K562 (cell line): Measurements from ENCODE around the gene BCL2L1. TPM values are rescaled to one million over a fixed set of nuclear protein-coding genes. Genes with fewer than 3 reads are reported as not detected.

Source experiments
- ARNT ChIP-seq, 2 experiments: fragments of 450-650 bp; IDR thresholded peaks; 2 replicates each; pipeline ENCODE4 v1.6.1; 2016; ENCODE audit warnings: mild to moderate bottlenecking in 1 of 2
- CC2D1A ChIP-seq: fragments of 450-650 bp; IDR thresholded peaks from 2 replicates; pipeline ENCODE4 v1.6.1; 2017; ENCODE audit warnings: mild to moderate bottlenecking
- CHAMP1 ChIP-seq: fragments of 450-650 bp; IDR thresholded peaks from 2 replicates; pipeline ENCODE4 v1.6.1; 2016; ENCODE audit warnings: mild to moderate bottlenecking
- CREB1 ChIP-seq, 2 experiments: sonication (generic) in 1 of 2; formaldehyde crosslinking in 1 of 2; IDR thresholded peaks; 2 replicates each; pipeline versions ENCODE4 v1.6.1 to v1.8.0; 2012 to 2022; ENCODE audit warnings: inconsistent platforms in 1 of 2, mild to moderate bottlenecking in 1 of 2, missing genetic modification reagents in 1 of 2, moderate library complexity in 1 of 2
- CXXC5 ChIP-seq: fragments of 250-450 bp; sonication (Bioruptor Pico); IDR thresholded peaks from 2 replicates; pipeline ENCODE4 v1.8.0; 2022; ENCODE audit warnings: inconsistent platforms, mild to moderate bottlenecking, moderate library complexity
- ERF ChIP-seq: fragments of 450-650 bp; formaldehyde crosslinking; IDR thresholded peaks from 2 replicates; pipeline ENCODE4 v1.4.0; 2020; ENCODE audit warnings: mild to moderate bottlenecking, mixed read lengths
- GATA2 ChIP-seq: sonication (generic); formaldehyde crosslinking; IDR thresholded peaks from 2 replicates; pipeline ENCODE4 v1.4.0; 2020; ENCODE audit warnings: mild to moderate bottlenecking, missing genetic modification reagents
- ILK ChIP-seq: fragments of 450-650 bp; IDR thresholded peaks from 2 replicates; pipeline ENCODE4 v1.6.1; 2016; ENCODE audit warnings: missing genetic modification characterization, low read depth, mild to moderate bottlenecking, missing compliant biosample characterization, moderate library complexity, borderline replicate concordance
- MEF2D ChIP-seq: conservative IDR thresholded peaks from 2 replicates; pipeline ENCODE4 v1.6.1; 2016; ENCODE audit warnings: low read depth, missing genetic modification characterization, missing compliant biosample characterization
- MTA1 ChIP-seq: fragments of 450-650 bp; IDR thresholded peaks from 2 replicates; pipeline ENCODE4 v1.6.1; 2017; ENCODE audit warnings: borderline replicate concordance
- PREB ChIP-seq: sonication (generic); formaldehyde crosslinking; IDR thresholded peaks from 2 replicates; pipeline ENCODE4 v1.8.1; 2023; ENCODE audit warnings: mild to moderate bottlenecking, missing genetic modification reagents
- PTTG1 ChIP-seq: fragments of 450-650 bp; IDR thresholded peaks from 2 replicates; pipeline ENCODE4 v1.6.1; 2016; ENCODE audit warnings: low read depth, mild to moderate bottlenecking, missing genetic modification characterization, missing compliant biosample characterization
- SUPT5H ChIP-seq: fragments of 450-650 bp; IDR thresholded peaks from 2 replicates; pipeline ENCODE4 v1.6.1; 2016
- TBP ChIP-seq: optimal IDR thresholded peaks from 2 replicates; pipeline ENCODE3; 2011; ENCODE audit warnings: low read depth, low read length, improper control_type of control experiment
- TEAD1 ChIP-seq, 2 experiments: fragments of 450-650 bp in 1 of 2; sonication (generic) in 1 of 2; formaldehyde crosslinking; IDR thresholded peaks; 2 replicates each; pipeline versions ENCODE4 v1.4.0 to v1.8.0; 2020 to 2022; ENCODE audit warnings: mild to moderate bottlenecking in 2 of 2, missing genetic modification reagents in 1 of 2
- THRAP3 ChIP-seq: fragments of 450-650 bp; IDR thresholded peaks from 2 replicates; pipeline ENCODE4 v1.6.1; 2016; ENCODE audit warnings: mild to moderate bottlenecking, inconsistent platforms, borderline replicate concordance
- TRIM24 ChIP-seq, 2 experiments: fragments of 450-650 bp; IDR thresholded peaks; 2 replicates each; pipeline ENCODE4 v1.6.1; 2016
- ZNF212 ChIP-seq: fragments of 450-650 bp; formaldehyde crosslinking; IDR thresholded peaks from 2 replicates; pipeline ENCODE4 v1.4.0; 2020; ENCODE audit warnings: mild to moderate bottlenecking
- ZNF274 ChIP-seq: IDR thresholded peaks from 2 replicates; pipeline ENCODE4 v1.6.1; 2011; ENCODE audit warnings: low read depth, mild to moderate bottlenecking, low read length, moderate library complexity, borderline replicate concordance
- ZNF395 ChIP-seq: fragments of 200-800 bp; sonication (Bioruptor generic); IDR thresholded peaks from 2 replicates; pipeline ENCODE4 v1.6.1; 2017; ENCODE audit warnings: missing genetic modification characterization, missing compliant biosample characterization
- polyA plus RNA-seq, 8 experiments: library from polyadenylated mRNA; depleted of rRNA in 4 of 8; stranded (reverse) in 5 of 8; unstranded in 3 of 8; fragments of >200 nt; fragmentation: Nextera tagmentation in 2 of 8; fragmentation: Illumina TruSeq in 1 of 8; extraction: Ambion mirVana in 2 of 8; extraction: Trizol in 1 of 8; gene quantifications; 2 replicates each; pipeline versions ENCODE4 v1.2.1 to v1.2.3, GENCODE V29; 2011 to 2014; ENCODE audit warnings: inconsistent platforms in 1 of 8, missing spikeins in 1 of 8
- total RNA-seq, 7 experiments: library from RNA; depleted of rRNA in 6 of 7; stranded (reverse); fragments of >200 nt in 6 of 7; fragmentation: Illumina TruSeq in 2 of 7; extraction: Trizol in 2 of 7; gene quantifications; 2 replicates each; pipeline versions ENCODE4 v1.2.1 to v1.2.3, GENCODE V29; 2011 to 2021; ENCODE audit warnings: low replicate concordance in 1 of 7
- TF ChIP-seq, protein P1 (sequence below): fragments of 250-450 bp; sonication (Bioruptor Pico); IDR thresholded peaks from 2 replicates; pipeline ENCODE4 v1.4.0; 2020

Gene BCL2L1
- total and polyA plus RNA-seq, 9 of the 15 experiments (the other 6 are each of a cell fraction or from before 2014, with no cell fraction given) = 3.3 to 182 (median 120) TPM

GRCh38 chr20:31675828-31676608 is 46.6 kb downstream of the BCL2L1 start (continued):
- TF ChIP-seq CREB1 (IDR thresholded peaks at IDR 0.05) = peak; percentile 76; the same call in 1 of the 2 replicates
- no peak for TF ChIP-seq CREB1 (CRISPR knock-in tag; IDR thresholded peaks at IDR 0.05)
- no peak for TF ChIP-seq TBP
- peak; percentile 98 for TF ChIP-seq GATA2 (CRISPR knock-in tag)
- no peak for TF ChIP-seq THRAP3
- TF ChIP-seq CXXC5 (CRISPR knock-in tag) = peak; percentile 96
- 0 out of 2 replicates have a peak, but pooled peaks have one; percentile 26 for TF ChIP-seq MEF2D (tag)
- peak; percentile 79; the same call in 1 of the 2 replicates for TF ChIP-seq ZNF212 (CRISPR knock-in tag)
- TF ChIP-seq, protein P1, sequence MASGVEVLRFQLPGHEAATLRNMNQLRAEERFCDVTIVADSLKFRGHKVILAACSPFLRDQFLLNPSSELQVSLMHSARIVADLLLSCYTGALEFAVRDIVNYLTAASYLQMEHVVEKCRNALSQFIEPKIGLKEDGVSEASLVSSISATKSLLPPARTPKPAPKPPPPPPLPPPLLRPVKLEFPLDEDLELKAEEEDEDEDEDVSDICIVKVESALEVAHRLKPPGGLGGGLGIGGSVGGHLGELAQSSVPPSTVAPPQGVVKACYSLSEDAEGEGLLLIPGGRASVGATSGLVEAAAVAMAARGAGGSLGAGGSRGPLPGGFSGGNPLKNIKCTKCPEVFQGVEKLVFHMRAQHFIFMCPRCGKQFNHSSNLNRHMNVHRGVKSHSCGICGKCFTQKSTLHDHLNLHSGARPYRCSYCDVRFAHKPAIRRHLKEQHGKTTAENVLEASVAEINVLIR (CRISPR knock-in tag) = peak; percentile 51; the same call in 1 of the 2 replicates
- TF ChIP-seq ZNF274 = peak; percentile 79
- TF ChIP-seq CHAMP1 = peak; percentile 86; the same call in 1 of the 2 replicates
- peak; percentile 75; the same call in 1 of the 2 replicates for TF ChIP-seq MTA1
- TF ChIP-seq ILK (tag) = peak; percentile 59; the same call in 1 of the 2 replicates
- peak; percentile 97 for TF ChIP-seq CC2D1A
- no peak for TF ChIP-seq SUPT5H
- peak; percentile 94 for TF ChIP-seq ZNF395 (CRISPR knock-in tag)
- peak in 1 of 2 experiments; percentile 91 for TF ChIP-seq ARNT (IDR thresholded peaks at IDR 0.05)
- TF ChIP-seq TRIM24 (IDR thresholded peaks at IDR 0.05) = peak; percentile 92 to 96
- no peak for TF ChIP-seq PREB (CRISPR knock-in tag)
- peak in 1 of 2 experiments; percentile 80; a peak in 2 of 4 replicates for TF ChIP-seq TEAD1 (CRISPR knock-in tag; IDR thresholded peaks at IDR 0.05)
- no peak for TF ChIP-seq ERF
- TF ChIP-seq PTTG1 = peak; percentile 49; the same call in 1 of the 2 replicates
